ENCODE measurements around the gene IQGAP3. TPM values are rescaled to one million over a fixed set of nuclear protein-coding genes. Genes with fewer than 3 reads are reported as not detected.

IQGAP3 gene
- total and polyA plus RNA-seq, 4 donors = under 0.01 to 8.5 (median 0.43) TPM

DNA sequence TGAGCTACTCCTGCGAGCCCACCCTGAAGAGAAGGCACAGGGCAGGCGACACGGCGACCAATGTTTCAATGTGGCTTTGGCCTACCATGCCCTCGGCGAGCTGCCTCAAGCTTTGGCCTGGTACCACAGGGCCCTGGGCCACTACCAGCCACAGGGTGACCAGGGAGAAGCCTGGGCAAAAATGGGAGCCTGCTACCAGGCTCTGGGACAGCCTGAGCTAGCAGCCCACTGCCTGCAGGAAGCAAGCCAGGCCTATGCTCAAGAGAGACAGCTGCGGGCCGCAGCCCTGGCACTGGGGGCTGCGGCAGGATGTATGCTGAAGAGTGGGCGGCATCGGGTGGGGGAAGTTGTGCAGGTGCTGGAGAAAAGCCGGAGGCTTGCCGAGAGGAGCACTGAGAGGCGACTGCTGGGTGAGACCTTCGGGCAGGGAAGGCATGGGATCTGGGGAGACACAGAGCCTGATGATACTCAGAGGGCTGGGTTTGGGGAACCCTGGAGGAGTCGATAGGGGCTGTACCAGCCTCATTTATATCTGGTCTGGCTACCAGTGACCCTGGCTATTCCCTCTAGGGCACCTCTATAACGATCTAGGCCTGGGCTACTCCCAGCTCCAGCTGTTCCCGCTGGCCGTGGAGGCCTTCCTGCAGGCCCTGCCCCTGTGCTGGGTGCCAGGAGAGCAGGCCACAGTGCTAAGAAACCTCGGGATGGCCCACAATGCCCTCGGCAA, 9.5 kb upstream of the IQGAP3 start:
- no peaks in the 10 kb centered on the region for H3K4me1 ChIP-seq (ENCODE audit: control insufficient read depth in 4 of 4, insufficient read depth in 4 of 4, low read length in 3 of 4)
- WGBS = 79% methylated on average over 21 of the region's 21 CpGs
- TF ChIP-seq JUND (IDR thresholded peaks at IDR 0.05) (no peak), NR2F2 (IDR thresholded peaks at IDR 0.05) (no peak), HNF4G (IDR thresholded peaks at IDR 0.05) (no peak), RXRA (IDR thresholded peaks at IDR 0.05) (no peak), TAF1 (conservative IDR thresholded peaks at IDR 0.05) (no peak)
- TF ChIP-seq, protein P1, sequence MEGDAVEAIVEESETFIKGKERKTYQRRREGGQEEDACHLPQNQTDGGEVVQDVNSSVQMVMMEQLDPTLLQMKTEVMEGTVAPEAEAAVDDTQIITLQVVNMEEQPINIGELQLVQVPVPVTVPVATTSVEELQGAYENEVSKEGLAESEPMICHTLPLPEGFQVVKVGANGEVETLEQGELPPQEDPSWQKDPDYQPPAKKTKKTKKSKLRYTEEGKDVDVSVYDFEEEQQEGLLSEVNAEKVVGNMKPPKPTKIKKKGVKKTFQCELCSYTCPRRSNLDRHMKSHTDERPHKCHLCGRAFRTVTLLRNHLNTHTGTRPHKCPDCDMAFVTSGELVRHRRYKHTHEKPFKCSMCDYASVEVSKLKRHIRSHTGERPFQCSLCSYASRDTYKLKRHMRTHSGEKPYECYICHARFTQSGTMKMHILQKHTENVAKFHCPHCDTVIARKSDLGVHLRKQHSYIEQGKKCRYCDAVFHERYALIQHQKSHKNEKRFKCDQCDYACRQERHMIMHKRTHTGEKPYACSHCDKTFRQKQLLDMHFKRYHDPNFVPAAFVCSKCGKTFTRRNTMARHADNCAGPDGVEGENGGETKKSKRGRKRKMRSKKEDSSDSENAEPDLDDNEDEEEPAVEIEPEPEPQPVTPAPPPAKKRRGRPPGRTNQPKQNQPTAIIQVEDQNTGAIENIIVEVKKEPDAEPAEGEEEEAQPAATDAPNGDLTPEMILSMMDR (IDR thresholded peaks at IDR 0.05; ENCODE audit: low read depth, low read length, missing input control) = no peak
- TF ChIP-seq, protein P2, sequence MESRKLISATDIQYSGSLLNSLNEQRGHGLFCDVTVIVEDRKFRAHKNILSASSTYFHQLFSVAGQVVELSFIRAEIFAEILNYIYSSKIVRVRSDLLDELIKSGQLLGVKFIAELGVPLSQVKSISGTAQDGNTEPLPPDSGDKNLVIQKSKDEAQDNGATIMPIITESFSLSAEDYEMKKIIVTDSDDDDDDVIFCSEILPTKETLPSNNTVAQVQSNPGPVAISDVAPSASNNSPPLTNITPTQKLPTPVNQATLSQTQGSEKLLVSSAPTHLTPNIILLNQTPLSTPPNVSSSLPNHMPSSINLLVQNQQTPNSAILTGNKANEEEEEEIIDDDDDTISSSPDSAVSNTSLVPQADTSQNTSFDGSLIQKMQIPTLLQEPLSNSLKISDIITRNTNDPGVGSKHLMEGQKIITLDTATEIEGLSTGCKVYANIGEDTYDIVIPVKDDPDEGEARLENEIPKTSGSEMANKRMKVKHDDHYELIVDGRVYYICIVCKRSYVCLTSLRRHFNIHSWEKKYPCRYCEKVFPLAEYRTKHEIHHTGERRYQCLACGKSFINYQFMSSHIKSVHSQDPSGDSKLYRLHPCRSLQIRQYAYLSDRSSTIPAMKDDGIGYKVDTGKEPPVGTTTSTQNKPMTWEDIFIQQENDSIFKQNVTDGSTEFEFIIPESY (IDR thresholded peaks at IDR 0.05) = no peak
- TF ChIP-seq, protein P3, sequence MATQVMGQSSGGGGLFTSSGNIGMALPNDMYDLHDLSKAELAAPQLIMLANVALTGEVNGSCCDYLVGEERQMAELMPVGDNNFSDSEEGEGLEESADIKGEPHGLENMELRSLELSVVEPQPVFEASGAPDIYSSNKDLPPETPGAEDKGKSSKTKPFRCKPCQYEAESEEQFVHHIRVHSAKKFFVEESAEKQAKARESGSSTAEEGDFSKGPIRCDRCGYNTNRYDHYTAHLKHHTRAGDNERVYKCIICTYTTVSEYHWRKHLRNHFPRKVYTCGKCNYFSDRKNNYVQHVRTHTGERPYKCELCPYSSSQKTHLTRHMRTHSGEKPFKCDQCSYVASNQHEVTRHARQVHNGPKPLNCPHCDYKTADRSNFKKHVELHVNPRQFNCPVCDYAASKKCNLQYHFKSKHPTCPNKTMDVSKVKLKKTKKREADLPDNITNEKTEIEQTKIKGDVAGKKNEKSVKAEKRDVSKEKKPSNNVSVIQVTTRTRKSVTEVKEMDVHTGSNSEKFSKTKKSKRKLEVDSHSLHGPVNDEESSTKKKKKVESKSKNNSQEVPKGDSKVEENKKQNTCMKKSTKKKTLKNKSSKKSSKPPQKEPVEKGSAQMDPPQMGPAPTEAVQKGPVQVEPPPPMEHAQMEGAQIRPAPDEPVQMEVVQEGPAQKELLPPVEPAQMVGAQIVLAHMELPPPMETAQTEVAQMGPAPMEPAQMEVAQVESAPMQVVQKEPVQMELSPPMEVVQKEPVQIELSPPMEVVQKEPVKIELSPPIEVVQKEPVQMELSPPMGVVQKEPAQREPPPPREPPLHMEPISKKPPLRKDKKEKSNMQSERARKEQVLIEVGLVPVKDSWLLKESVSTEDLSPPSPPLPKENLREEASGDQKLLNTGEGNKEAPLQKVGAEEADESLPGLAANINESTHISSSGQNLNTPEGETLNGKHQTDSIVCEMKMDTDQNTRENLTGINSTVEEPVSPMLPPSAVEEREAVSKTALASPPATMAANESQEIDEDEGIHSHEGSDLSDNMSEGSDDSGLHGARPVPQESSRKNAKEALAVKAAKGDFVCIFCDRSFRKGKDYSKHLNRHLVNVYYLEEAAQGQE (IDR thresholded peaks at IDR 0.05) = no peak
- DNase-seq (ENCODE audit: low spot score) = no peak
- H3K4me3 ChIP-seq (ENCODE audit: low read depth in 1 of 3, low read length in 3 of 3) = no peak overlapping the region
- no peaks in the 10 kb centered on the region for H3K36me3 ChIP-seq (ENCODE audit: control insufficient read depth in 4 of 4, insufficient read depth in 3 of 4, low read depth in 1 of 4, low read length in 3 of 4)
- H3K9ac ChIP-seq (ENCODE audit: low read depth in 1 of 2, low read length in 2 of 2) = no peak overlapping the region
- H3K9me3 ChIP-seq (ENCODE audit: control insufficient read depth in 4 of 4, low read length in 3 of 4) = no peaks in the 10 kb centered on the region
- no peak overlapping the region for H3K27ac ChIP-seq (ENCODE audit: low read depth in 1 of 2, low read length in 2 of 2)
- peaks cover 0 to 2% (median 0%) of the 10 kb centered on the region in 4 donors for H3K27me3 ChIP-seq (ENCODE audit: control insufficient read depth in 4 of 4, insufficient read depth in 4 of 4, low read length in 3 of 4)

DNA sequence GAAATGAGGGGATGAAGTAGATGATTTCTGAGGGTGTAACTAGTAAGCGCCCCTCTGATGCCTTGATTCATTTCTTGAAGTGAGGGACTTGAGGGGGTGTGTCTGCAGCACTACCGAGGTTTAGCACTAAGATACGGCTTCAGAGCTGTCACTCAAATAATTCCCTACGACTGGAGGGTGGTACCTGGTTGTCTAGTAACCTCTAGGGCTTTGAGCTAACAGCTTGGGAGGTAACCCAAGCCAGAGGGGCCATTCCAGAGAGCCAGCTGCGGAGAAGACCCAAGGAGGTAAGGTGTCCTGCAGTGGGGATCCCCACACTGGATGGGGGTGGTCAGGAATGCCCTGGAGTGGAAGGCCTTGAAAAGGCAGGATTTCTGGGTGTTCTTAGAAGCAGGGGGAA, 7.1 kb upstream of the IQGAP3 start, which contains the start of gene TTC24:
Gene TTC24 (plus strand): TSS at position 252 of the 400 bp plus-strand sequence. CDS start 1,642 bp downstream, outside the sequence.
- H3K9me3 ChIP-seq (ENCODE audit: control insufficient read depth in 4 of 4, low read length in 3 of 4) = no peaks in the 10 kb centered on the region
- no peaks in the 10 kb centered on the region for H3K4me1 ChIP-seq (ENCODE audit: control insufficient read depth in 4 of 4, insufficient read depth in 4 of 4, low read length in 3 of 4)
- no peak within 1 kb of the TSS for H3K4me3 ChIP-seq (ENCODE audit: low read depth in 1 of 3, low read length in 3 of 3)
- DNase-seq (ENCODE audit: low spot score) = no peak
- no peak within 1 kb of the TSS for H3K27ac ChIP-seq (ENCODE audit: low read depth in 1 of 2, low read length in 2 of 2)
- no peaks in the 10 kb centered on the region for H3K27me3 ChIP-seq (ENCODE audit: control insufficient read depth in 4 of 4, insufficient read depth in 4 of 4, low read length in 3 of 4)
- no peaks in the 10 kb centered on the region for H3K36me3 ChIP-seq (ENCODE audit: control insufficient read depth in 4 of 4, insufficient read depth in 3 of 4, low read depth in 1 of 4, low read length in 3 of 4)
- H3K9ac ChIP-seq (ENCODE audit: low read depth in 1 of 2, low read length in 2 of 2) = no peak within 1 kb of the TSS
- 77% methylated on average over 5 of the region's 5 CpGs for WGBS
- TF ChIP-seq, protein P4, sequence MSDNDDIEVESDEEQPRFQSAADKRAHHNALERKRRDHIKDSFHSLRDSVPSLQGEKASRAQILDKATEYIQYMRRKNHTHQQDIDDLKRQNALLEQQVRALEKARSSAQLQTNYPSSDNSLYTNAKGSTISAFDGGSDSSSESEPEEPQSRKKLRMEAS (IDR thresholded peaks at IDR 0.05) = no peak
- TF ChIP-seq SP1 (IDR thresholded peaks at IDR 0.05) (no peak), GABPA (IDR thresholded peaks at IDR 0.05 in 1 of 2, conservative IDR thresholded peaks at IDR 0.05 in 1 of 2) (no peak), YY1 (IDR thresholded peaks at IDR 0.05) (no peak), HNF4A (conservative IDR thresholded peaks at IDR 0.05) (no peak), HNF4G (IDR thresholded peaks at IDR 0.05) (no peak), JUND (IDR thresholded peaks at IDR 0.05) (no peak), FOXA1 (IDR thresholded peaks at IDR 0.05) (no peak)
- TF ChIP-seq, protein P1 (IDR thresholded peaks at IDR 0.05; ENCODE audit: low read depth, low read length, missing input control) = no peak
- TF ChIP-seq, protein P2 (IDR thresholded peaks at IDR 0.05) = no peak
- TF ChIP-seq, protein P3 (IDR thresholded peaks at IDR 0.05) = no peak

Data from liver (tissue), 9 donors.